Peyer's patch (tissue), 4 donors: ENCODE measurements around the gene GPR21.

Experiments
- POLR2A ChIP-seq, 2 donors: fragments of 450-650 bp; IDR thresholded peaks; one replicate each; pipeline ENCODE4 v1.5.1; 2017; ENCODE audit warnings: antibody characterized with exemption in 2 of 2, mild to moderate bottlenecking in 2 of 2, moderate library complexity in 2 of 2
- TF ChIP-seq, protein P1 (sequence below), 6 experiments: fragments of 450-650 bp in 4 of 6; fragments of 200-600 bp in 2 of 6; sonication (generic) in 1 of 6; IDR thresholded peaks; one replicate each; pipeline ENCODE4 v1.5.1; 2017 to 2019; ENCODE audit warnings: antibody characterized with exemption in 6 of 6, mild to moderate bottlenecking in 3 of 6, moderate library complexity in 1 of 6

DNA sequence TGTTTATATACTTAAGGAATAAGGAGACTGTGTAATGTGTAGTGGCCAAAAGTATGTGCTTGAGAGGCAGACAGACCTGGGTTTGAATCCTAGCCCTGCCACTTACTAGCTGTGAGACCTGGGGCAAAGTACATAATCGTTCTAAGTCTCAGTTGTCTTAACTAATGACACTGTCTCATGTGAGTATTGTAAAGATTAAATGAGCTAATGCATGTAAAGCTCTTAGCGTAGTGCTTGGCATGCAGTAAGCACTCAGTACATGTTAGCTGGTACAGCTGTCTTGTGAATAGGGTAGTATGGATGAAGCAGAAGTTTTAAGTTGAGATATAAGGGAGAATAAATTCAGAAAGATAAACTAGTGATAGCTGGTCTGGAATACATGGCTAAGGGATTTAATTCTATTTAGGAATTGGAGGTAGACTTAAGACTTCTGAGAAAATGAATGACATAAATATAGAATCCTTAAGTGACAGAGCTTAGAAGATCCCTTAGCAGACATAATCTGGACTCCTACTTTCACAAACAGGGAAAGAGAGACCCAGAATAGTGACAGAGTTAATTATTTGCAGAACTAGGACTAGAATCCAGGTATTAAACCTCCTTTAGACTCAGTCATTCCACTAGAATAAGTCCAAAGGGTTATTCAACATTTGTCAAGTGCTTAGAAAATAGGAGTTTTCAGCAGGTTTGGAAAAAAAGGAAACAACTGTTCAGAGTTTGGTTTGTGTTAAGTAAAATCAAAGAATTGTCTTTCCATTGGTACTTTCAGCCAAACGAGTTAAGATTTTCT lies 13.1 kb downstream of the GPR21 start:
- TF ChIP-seq, protein P1, sequence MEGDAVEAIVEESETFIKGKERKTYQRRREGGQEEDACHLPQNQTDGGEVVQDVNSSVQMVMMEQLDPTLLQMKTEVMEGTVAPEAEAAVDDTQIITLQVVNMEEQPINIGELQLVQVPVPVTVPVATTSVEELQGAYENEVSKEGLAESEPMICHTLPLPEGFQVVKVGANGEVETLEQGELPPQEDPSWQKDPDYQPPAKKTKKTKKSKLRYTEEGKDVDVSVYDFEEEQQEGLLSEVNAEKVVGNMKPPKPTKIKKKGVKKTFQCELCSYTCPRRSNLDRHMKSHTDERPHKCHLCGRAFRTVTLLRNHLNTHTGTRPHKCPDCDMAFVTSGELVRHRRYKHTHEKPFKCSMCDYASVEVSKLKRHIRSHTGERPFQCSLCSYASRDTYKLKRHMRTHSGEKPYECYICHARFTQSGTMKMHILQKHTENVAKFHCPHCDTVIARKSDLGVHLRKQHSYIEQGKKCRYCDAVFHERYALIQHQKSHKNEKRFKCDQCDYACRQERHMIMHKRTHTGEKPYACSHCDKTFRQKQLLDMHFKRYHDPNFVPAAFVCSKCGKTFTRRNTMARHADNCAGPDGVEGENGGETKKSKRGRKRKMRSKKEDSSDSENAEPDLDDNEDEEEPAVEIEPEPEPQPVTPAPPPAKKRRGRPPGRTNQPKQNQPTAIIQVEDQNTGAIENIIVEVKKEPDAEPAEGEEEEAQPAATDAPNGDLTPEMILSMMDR (IDR thresholded peaks at IDR 0.05), result no peak
- TF ChIP-seq POLR2A (IDR thresholded peaks at IDR 0.05), result no peak
